Measurements from ENCODE around the gene EBI3.

- TF ChIP-seq CTCF (IDR thresholded peaks at IDR 0.05) (no peak), POLR2A (IDR thresholded peaks at IDR 0.05) (no peak)
These were observed 50.5 kb downstream of the EBI3 start for GRCh38 chr19:4279530-4280422.

Measured in heart left ventricle (tissue), 13 donors.